Prostate gland (tissue), 2 donors: ENCODE measurements around the gene RBM20. TPM values are rescaled to one million over a fixed set of nuclear protein-coding genes. Genes with fewer than 3 reads are reported as not detected.

Experiments
- DNase-seq: peaks from one replicate; pipeline ENCODE4 v3.0.0-alpha.2; 2019; ENCODE audit warnings: low spot score
- H3K27ac ChIP-seq, 2 donors: fragments of 200-600 bp; sonication (generic); 2 replicates each; pipeline ENCODE4 v1.5.1; 2017 to 2019
- H3K27me3 ChIP-seq: fragments of 200-600 bp; sonication (generic); replicated peaks from 2 replicates; pipeline ENCODE4 v1.5.1; 2019; ENCODE audit not compliant: insufficient read depth
- H3K36me3 ChIP-seq, 2 donors: fragments of 200-600 bp; sonication (generic); 1 replicate in 1 of 2; 2 replicates in 1 of 2; pipeline versions ENCODE4 v1.5.1 to v1.8.1; 2017 to 2019
- H3K4me1 ChIP-seq: fragments of 200-600 bp; sonication (generic); replicated peaks from 2 replicates; pipeline ENCODE4 v1.5.1; 2019
- H3K4me3 ChIP-seq, 2 donors: fragments of 200-600 bp; sonication (generic); 2 replicates each; pipeline ENCODE4 v1.5.1; 2017 to 2019
- H3K9me3 ChIP-seq: fragments of 200-600 bp; sonication (generic); 2 replicates; pipeline ENCODE4 v1.5.1; 2017
- CTCF ChIP-seq, 4 experiments: fragments of 200-600 bp in 2 of 4; fragments of 450-650 bp in 2 of 4; sonication (generic) in 2 of 4; IDR thresholded peaks; 1 replicate in 3 of 4; 2 replicates in 1 of 4; pipeline ENCODE4 v1.5.1; 2016 to 2019; ENCODE audit warnings: antibody characterized with exemption in 4 of 4, mild to moderate bottlenecking in 2 of 4, moderate library complexity in 2 of 4
- POLR2A ChIP-seq: fragments of 450-650 bp; IDR thresholded peaks from one replicate; pipeline ENCODE4 v1.6.1; 2016; ENCODE audit warnings: antibody characterized with exemption, mild to moderate bottlenecking
- POLR2AphosphoS5 ChIP-seq: sonication (generic); formaldehyde crosslinking; IDR thresholded peaks from one replicate; pipeline ENCODE4 v1.6.1; 2017; ENCODE audit warnings: antibody characterized with exemption
- WGBS: methylation state at CpG from one replicate; pipeline ENCODE4 v1.1.5; 2018; 5-methylcytosine and 5-hydroxymethylcytosine counted together
- intact Hi-C: fragments of 100-400 bp; cut with DNase I; formaldehyde crosslinking; loops from one replicate; pipeline ENCODE4 v1.14.2; 2022
- total RNA-seq, 2 donors: library from RNA; depleted of rRNA; stranded (reverse); fragments of >200 nt; gene quantifications; one replicate each; pipeline ENCODE4 v1.1.0, GENCODE V29; 2016

RBM20 gene
- total RNA-seq, 2 donors from 2014 or later = 0.41 to 2.8 TPM

DNA sequence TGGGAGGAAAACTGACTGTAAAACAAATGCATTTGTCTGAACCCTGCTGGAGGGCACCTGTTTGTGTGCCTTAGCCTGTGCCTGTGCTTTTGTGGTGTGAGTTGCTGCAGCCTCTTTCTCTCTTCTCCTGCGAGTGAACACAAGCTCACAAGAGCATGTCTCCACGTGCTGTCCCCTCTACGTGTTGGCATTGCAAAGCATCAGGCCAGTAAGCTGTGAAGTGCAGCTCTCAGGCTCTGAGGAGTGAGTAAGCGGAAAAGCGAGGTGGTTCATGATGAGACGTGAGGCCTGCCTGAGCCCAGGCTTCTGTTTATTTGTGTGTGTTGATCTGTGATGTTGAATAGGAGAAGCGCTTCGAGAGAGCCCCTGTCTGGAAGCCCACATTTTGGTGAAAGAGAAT, 142.0 kb downstream of the RBM20 start:
- no peak for DNase-seq
- no peak for TF ChIP-seq CTCF (IDR thresholded peaks at IDR 0.05)
- TF ChIP-seq POLR2AphosphoS5 = no peak
- TF ChIP-seq POLR2A = no peak
- no peaks in the 10 kb centered on the region for H3K27me3 ChIP-seq
- H3K27ac ChIP-seq = peak overlapping the region; percentile 43 to 63
- no peaks in the 10 kb centered on the region for H3K36me3 ChIP-seq
- intact Hi-C loops = loop anchor here (5.0 kb wide), 1 partner anchor 41 kb away; no protein-coding TSS in a partner anchor
- H3K4me1 ChIP-seq = no peaks in the 10 kb centered on the region
- WGBS = 52% methylated on average over 8 of the region's 8 CpGs
- H3K4me3 ChIP-seq = no peak overlapping the region
- no peaks in the 10 kb centered on the region for H3K9me3 ChIP-seq

GRCh38 chr10:110788620-110789385, 144.7 kb downstream of the RBM20 start:
- H3K4me1 ChIP-seq = no peaks in the 10 kb centered on the region
- DNase-seq = no peak
- no peaks in the 10 kb centered on the region for H3K27me3 ChIP-seq
- H3K27ac ChIP-seq = no peak overlapping the region
- H3K36me3 ChIP-seq = no peaks in the 10 kb centered on the region
- TF ChIP-seq CTCF (IDR thresholded peaks at IDR 0.05) = no peak
- no peak for TF ChIP-seq POLR2AphosphoS5
- TF ChIP-seq POLR2A = no peak
- intact Hi-C loops = loop anchor here (5.0 kb wide), 1 partner anchor 38 kb away; no protein-coding TSS in a partner anchor
- 67% methylated on average over 8 of the region's 8 CpGs for WGBS
- no peaks in the 10 kb centered on the region for H3K9me3 ChIP-seq
- no peak overlapping the region for H3K4me3 ChIP-seq

- 77% methylated on average over 10 of the region's 10 CpGs for WGBS
- no peaks in the 10 kb centered on the region for H3K9me3 ChIP-seq
- no peaks in the 10 kb centered on the region for H3K4me1 ChIP-seq
- no peak for TF ChIP-seq CTCF (IDR thresholded peaks at IDR 0.05)
- TF ChIP-seq POLR2A = no peak
- no peak for TF ChIP-seq POLR2AphosphoS5
- H3K27me3 ChIP-seq = no peaks in the 10 kb centered on the region
- peak overlapping the region; percentile 22 to 54 for H3K27ac ChIP-seq
- H3K36me3 ChIP-seq = no peaks in the 10 kb centered on the region
- intact Hi-C loops = loop anchor here (5.0 kb wide), 1 partner anchor 37 kb away; no protein-coding TSS in a partner anchor
- no peak for DNase-seq
- no peak overlapping the region for H3K4me3 ChIP-seq
These were observed 145.7 kb downstream of the RBM20 start for GRCh38 chr10:110789604-110790433.

DNA sequence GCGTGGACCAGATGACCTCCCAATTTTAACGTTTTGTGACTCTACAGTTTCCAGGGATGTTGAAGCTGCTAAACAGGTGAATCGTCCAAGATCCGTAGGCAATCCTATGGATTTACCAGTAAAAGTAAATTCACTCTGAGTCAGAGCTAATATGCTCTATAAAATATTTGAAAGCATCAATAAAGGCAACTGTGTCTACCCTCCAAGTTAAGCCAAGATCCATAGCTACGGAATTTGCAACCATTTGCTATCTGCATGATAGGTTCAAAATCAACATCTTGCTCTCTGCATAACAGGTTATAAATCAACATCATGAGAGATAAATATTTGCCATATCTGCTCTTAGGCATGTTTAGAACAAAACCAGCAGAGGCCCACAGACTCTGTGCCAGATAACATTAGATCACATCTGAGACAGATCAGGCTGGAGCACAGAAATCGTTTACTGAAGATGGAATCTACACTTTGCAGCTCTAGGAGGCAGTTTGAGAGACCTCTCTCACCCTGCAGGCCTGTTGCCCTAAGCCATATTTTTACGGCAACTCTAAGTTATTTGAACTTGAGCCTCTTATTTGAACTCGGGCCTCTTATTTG, 146.9 kb downstream of the RBM20 start:
- DNase-seq = peak; percentile 39
- H3K4me1 ChIP-seq = no peaks in the 10 kb centered on the region

DNA sequence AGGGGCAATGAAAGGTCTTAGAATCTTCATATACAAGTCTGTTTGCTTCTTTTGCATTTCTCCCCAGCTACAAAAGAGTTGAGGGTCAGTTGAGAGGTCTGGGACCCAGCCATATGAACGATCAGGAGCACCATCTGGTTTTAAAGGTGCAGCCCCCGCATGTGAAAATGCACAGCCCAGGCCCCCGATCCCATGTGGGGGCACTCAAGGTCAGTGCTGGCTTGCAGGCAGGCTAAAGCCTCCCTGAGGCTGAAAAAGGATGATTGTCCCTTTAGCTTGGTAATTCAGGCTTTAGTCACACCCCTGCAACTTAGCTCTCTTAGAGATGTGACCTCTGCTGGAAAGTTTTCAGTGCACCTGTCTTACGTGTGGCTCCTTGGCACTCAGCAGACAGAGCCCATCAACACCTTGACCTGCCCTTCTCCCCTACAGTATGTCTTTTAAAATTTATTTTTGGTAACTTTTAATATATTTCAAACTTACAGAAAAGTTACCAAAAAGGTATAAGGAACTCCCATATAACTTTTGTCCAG, 147.5 kb downstream of the RBM20 start:
- Histone ChIP-seq H3K27ac (peak overlapping the region; percentile 4 to 54), H3K36me3 (no peaks in the 10 kb centered on the region), H3K9me3 (no peaks in the 10 kb centered on the region), H3K4me1 (no peaks in the 10 kb centered on the region), H3K4me3 (no peak overlapping the region), H3K27me3 (no peaks in the 10 kb centered on the region)
- DNase-seq = no peak
- no peak for TF ChIP-seq POLR2A
- TF ChIP-seq CTCF (IDR thresholded peaks at IDR 0.05) = no peak
- no peak for TF ChIP-seq POLR2AphosphoS5
- intact Hi-C loops = no loop called here
- WGBS = 63% methylated on average over 4 of the region's 4 CpGs

More for the DNA sequence above, 146.9 kb downstream of the RBM20 start:
- Histone ChIP-seq H3K27me3 (no peaks in the 10 kb centered on the region), H3K4me3 (no peak overlapping the region), H3K9me3 (no peaks in the 10 kb centered on the region), H3K36me3 (no peaks in the 10 kb centered on the region), H3K27ac (peak overlapping the region; percentile 22 to 54)
- intact Hi-C loops = no loop called here
- TF ChIP-seq POLR2AphosphoS5 (peak; percentile 69), POLR2A (no peak)
- 52% methylated on average over 8 of the region's 8 CpGs for WGBS
